Measurements from ENCODE around the gene FAM3A.

The FAM3A gene

DNA sequence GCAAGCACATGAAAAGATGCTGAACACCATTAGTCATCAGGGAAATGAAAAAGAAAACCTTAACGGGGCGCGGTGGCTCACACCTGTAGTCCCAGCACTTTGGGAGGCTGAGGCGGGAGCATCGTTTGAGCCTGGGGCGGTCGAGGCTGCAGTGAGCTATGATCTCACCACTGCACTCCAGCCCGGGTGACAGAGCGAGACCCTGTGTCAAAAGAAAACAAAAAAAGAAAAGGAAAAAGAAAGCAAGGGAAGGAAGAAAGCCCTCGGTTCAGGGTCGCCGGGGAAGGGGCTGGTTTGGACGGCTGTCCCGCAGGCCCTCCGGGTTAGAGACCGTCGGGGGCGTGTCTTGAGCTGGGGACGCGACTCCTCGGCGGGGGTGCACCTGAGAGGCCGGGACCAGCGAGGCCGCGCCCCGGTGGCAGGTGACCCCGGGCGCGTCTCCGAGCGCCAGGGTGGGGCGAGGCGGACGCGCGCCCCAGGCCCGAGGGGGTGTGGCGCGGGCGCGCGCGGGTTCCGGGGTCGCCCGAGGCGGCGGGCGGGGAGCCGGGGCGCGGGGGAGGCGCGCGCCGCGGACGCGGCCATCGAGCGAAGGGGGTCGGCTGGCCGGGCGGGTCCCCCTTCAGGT lies 58.4 kb downstream of the FAM3A start:
- no peak for DNase-seq (ENCODE audit: low spot score)
- CTCF ChIA-PET = no interaction called here

More for the DNA sequence above, 58.4 kb downstream of the FAM3A start:
- peak overlapping the region; percentile 73 for H3K27ac ChIP-seq
- TF ChIP-seq, protein P1, sequence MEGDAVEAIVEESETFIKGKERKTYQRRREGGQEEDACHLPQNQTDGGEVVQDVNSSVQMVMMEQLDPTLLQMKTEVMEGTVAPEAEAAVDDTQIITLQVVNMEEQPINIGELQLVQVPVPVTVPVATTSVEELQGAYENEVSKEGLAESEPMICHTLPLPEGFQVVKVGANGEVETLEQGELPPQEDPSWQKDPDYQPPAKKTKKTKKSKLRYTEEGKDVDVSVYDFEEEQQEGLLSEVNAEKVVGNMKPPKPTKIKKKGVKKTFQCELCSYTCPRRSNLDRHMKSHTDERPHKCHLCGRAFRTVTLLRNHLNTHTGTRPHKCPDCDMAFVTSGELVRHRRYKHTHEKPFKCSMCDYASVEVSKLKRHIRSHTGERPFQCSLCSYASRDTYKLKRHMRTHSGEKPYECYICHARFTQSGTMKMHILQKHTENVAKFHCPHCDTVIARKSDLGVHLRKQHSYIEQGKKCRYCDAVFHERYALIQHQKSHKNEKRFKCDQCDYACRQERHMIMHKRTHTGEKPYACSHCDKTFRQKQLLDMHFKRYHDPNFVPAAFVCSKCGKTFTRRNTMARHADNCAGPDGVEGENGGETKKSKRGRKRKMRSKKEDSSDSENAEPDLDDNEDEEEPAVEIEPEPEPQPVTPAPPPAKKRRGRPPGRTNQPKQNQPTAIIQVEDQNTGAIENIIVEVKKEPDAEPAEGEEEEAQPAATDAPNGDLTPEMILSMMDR (conservative IDR thresholded peaks at IDR 0.05; ENCODE audit: low read depth) = no peak
- POLR2A ChIA-PET (ENCODE audit: low non-redundant PET) = interaction anchor here (0.6 kb wide), 1 partner anchor 21 kb away, joined by 3 read pairs; no protein-coding TSS in a partner anchor
